GM18907 (cell line): ENCODE data around the gene TUBAL3.
"Not testable (repeated sequence)": the region's sequence is repeated elsewhere in the genome, so short reads cannot be mapped to it uniquely, and the experiment has no call there.

ENCODE experiments used
- ATAC-seq: cut with Tn5 transposase; IDR thresholded peaks from one replicate; pipeline ENCODE4 v1.9.1; 2021; ENCODE audit warnings: mild to moderate bottlenecking, moderate library complexity; ENCODE audit not compliant: unreplicated experiment

Gene TUBAL3

DNA sequence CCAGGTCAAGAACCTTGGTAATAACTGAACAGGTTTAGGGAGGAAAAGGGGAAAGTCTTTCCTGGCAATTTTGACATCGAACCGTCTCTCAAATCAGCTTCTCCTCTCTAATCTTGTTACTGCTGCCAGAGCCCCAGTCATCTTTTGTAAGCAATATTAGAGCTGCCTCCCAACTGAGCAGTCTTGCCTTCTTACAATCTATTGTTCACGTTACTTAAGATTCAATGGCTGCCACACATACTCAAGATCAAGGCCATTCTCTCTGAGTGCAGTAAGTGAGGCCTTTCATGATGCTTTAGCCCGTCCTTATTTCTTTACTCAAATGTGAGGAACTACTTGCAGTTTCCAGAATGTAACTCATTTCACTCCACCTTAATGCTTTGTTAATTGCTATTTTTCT lies 20.1 kb upstream of the TUBAL3 start:
- ATAC-seq = no peak

DNA sequence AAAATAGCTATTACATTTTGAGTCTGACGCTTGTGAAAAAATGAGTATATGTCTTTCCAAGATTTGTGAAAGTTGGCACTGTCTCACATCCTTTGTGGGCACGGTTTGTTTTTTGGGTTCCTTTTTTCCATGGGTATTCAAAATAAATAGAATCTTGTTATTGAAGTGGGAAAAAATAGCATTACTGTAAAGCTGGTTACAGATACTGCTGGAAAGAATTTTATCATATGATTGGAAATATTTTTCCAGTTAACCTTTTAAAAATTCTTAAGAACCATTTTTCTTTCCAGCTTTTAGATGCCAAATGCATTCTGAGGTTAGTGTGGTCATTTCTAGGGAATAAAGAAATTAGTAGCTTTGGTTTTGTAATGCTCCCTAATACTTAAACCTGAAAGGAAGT lies 19.1 kb upstream of the TUBAL3 start:
- no peak for ATAC-seq

DNA sequence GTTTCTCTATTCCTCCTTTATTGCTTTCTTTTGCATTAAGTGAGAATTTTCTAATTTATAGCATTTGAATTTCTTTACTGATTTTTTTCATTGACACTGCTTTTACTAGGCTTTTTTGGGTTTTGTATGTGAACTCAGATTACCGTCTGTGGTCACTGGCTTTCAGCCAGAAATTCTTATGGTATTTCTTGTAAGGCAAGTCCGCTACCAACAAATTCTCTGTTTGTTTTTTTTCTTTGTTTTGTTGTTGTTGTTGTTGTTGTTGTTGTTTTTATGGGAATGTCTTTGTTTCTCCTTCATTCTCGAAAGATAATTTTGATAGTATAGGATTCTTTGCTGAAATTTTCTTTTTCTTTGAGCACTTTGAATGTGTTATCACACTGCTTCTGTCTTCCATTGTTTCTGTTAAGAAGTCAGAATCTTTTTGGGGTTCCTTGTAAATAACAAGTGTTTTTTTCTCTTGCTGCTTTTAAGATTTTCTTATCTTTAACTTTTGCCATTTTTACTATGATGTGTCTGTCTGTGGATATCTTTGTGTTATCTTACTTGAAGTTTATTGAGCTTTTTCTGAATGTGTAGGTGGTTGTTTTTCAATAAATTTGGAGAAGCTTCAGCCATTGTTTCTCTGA lies 15.0 kb upstream of the TUBAL3 start:
- ATAC-seq = no peak

DNA sequence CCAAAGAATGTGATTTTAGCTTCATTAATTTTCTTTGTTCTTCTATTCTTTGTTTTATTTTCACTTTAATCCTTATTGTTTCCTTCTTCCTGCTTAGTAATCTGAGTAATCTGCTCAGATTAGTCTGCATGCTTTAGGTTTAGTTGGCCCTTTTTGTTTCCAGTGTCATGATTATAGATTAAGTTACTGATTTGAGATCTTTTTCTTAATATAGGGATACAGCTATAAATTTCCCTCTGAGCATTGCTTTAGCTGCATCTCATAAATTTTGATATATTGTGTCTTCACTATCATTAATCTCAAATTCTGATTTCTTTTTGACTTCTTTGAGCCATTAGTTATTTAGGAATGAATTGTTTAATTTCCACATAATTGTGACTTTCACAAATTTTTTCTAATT lies 14.0 kb upstream of the TUBAL3 start:
- ATAC-seq = no peak

DNA sequence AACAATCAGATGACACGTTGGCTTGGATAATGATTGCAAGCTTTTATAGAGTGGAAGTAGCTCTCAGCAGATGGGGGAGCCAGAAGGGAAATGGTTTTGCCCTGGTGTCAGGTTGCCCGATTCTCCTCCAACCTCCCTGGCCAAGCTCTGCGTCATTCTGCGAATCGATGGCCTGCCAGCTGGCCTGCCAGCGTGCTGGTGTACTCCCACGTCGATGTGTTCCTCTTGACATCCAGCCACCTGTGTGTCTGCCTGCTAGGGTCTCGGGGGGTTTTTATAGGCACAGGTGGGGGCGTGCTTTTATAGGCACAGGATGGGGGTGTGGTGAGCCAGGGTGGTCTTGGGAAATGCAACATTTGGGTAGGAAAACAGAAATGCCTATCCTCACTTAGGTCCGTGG lies 12.4 kb upstream of the TUBAL3 start:
- ATAC-seq = no peak

DNA sequence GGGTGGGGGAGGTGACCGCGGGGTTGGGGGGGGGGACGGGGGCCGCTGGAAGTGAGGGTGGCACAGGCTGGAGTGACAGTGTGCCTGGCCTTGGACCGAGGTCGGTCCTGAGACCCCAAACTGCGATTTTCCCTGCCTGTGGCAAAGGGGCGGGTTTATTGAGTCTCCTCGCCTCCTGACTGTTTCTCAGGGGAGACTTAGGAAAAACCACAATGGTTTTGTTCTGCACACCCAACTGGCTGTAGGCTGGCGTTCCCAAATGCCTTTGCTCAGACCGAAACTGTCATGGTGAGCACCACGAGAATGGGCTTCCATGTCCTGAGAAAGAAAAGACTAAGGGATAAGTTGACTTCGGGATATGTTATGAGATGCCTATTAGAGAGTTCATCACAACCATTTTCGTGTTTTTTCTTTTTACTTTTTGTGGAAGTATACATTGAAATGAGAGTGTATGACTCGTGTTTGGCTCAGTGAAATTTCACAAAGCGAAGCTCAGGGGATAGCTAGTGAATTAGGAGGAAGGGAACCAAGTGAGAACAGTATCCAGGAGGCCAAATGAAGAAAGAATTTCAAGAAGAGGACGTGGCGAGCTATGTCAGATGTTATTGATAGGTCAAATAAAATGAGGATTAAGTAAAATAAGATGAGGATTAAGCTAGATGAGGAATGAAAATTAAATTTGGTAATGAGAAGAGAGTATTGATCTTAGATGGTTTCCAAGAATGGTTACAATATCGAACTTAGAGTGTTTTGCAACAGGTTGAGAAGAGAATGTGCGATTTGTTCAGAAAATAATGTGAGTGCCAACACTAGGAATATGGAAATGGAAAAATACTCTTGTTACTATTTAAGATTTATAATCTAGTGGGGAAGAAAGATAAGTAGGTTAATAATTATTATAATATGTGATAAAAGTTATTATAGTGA lies 8.6 kb upstream of the TUBAL3 start:
- ATAC-seq = no peak

DNA sequence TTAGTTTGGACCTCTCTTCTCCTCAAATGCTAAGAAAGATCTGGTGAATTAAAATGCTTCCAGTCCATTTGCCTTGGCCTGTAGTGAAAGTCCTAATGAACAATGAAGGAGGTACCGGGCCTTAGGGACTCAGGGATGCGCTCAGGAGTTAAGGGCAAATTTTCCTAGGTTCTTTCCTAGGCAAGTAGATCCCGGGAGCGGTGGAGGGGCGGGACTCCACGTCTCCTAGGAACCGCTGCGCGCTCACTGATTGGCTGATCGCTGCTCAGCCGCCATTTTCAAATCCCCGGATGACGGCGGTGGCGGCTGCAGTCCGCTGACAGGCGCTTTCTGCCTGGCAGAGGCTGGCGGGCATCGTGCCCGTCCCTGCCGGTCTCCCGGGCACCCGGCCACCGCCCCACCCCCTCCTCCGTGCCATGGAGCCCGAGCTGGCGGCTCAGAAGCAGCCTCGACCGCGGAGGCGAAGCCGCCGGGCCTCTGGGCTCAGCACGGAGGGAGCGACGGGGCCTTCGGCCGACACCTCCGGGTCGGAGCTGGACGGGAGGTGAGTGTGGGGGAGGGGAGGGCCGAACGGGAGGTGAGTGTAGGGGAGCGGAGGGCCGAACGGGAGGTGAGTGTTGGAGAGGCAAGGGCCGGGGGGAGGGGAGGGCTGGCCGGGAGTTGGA lies 7.8 kb upstream of the TUBAL3 start, which contains the start of gene NET1:
TSS of gene NET1 (plus strand) at position 281 of the 665 bp plus-strand sequence. CDS start at position 417, 136 bp downstream.
- peak; percentile 97 for ATAC-seq

DNA sequence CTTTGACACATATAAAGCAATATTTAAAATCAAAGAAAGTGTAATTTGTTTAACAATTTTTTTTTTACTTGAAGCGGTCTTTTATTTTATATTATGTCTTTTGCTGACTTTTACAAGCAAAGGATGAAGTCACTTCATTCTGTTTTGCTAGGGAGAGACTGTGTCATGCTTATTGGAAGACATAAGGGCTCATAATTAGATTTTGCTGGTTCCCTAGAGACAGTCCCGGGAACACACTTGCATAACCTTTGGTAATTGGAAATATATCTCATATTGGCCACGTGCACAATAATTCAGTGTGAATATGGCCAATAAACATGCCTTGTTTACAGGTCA lies 7.3 kb upstream of the TUBAL3 start:
- ATAC-seq = no peak

DNA sequence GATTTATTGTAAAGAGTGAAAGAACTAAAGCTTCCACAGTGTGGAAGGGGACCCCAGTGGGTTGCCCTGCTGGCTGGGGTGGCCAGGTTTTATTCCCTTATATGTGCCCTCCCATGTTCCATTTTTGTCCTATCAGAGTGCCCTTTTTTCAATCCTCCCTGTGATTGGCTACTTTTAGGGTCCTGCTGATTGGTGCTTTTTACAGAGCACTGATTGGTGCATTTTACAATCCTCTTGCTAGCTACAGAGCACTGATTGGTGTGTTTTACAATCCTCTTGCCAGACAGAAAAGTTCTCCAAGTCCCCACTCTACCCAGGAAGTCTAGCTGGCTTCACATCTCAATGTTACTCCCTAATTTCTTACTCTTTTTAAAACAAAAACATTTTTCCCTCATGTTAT lies 6.2 kb upstream of the TUBAL3 start:
- ATAC-seq = not testable (repeated sequence)

DNA sequence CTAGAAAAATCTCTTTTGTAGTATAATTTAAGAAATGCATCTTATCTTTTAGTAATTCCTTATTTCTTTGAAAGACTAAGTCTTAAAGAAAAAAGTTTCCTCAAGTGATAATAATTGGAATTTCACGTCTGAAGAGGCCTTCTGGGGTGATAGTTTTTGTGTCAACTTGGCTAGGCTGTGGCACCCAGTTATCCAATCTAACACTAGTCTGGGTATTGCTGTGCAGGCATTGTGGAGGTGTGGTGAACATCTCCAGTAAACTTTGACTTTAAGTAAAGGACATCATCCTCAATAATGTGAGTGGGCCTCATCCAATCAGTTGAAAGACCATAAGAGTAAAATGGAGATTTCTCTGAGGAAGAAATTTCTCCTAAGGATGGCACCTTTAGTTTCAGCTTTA lies 2.3 kb upstream of the TUBAL3 start:
- ATAC-seq = no peak

DNA sequence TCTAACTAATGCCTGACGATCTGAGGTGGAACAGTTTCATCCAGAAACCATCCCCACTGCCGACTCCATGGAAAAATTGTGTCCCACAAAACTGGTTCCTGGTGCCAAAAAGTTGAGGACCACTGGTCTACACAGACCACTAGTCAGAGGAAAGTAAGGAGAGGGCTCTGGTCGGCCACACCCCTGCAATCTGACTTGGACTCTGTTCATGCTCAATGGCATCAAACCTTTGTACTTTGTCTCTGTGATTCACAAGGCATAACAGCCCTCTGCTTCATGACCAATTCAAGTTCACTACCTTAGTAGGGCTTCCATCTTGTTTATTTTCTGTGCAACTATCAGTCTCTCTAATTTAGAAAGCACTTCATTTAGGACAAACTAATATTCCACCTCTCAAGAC lies 1.8 kb downstream of the TUBAL3 start:
- ATAC-seq = no peak

DNA sequence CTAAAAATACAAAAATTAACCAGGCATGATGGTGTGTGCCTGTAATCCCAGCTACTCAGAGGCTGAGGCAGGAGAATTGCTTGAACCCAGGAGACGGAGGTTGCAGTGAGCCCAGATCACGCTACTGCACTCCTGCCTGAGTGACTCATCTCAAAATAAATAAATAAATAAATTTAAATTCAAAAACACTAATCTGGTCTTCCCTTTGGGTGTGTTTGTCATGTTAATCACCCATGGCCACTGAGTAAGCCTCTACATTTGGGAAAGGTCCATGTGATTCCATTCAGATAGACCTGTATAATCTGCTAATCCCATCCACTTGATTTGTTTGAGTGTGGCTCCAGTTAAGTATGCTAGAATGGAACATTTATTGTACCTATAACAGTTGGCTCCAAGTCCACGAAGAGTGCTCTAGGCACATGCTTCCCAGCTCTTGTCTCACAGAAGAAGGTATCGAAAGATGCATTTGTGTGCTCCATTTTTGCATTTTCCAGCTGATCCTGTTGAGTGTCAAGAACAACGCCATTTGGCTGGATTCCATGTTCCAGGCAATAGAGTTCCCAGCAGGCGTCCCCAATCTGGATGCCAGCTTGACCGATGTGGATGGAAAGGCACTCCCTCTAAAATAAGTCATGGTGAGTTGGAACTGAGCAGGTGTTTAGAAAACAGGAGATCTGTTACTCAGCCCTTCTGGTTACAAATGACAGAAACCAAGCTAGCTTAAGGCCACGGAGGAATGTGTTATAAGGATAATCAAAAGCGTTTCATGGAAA lies 4.0 kb downstream of the TUBAL3 start:
- no peak for ATAC-seq

DNA sequence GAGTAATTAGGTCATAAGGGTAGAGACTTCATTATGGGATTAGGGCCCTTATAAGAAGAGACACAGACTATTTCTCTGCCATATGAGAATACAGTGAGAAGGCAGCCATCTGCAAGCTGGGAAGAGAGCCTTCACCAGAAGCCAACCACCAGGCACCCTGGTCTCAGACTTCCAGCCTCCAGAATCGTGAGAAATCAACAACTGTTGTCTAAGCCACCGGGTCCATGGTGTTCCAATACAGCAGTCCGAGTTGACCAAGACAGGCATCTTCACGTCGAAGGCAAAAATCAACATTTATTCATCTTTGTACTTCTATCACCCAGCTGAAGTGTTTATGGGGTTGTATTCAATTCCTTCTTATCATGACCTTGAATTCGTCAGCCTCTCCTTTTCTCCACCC lies 5.3 kb downstream of the TUBAL3 start:
- no peak for ATAC-seq

DNA sequence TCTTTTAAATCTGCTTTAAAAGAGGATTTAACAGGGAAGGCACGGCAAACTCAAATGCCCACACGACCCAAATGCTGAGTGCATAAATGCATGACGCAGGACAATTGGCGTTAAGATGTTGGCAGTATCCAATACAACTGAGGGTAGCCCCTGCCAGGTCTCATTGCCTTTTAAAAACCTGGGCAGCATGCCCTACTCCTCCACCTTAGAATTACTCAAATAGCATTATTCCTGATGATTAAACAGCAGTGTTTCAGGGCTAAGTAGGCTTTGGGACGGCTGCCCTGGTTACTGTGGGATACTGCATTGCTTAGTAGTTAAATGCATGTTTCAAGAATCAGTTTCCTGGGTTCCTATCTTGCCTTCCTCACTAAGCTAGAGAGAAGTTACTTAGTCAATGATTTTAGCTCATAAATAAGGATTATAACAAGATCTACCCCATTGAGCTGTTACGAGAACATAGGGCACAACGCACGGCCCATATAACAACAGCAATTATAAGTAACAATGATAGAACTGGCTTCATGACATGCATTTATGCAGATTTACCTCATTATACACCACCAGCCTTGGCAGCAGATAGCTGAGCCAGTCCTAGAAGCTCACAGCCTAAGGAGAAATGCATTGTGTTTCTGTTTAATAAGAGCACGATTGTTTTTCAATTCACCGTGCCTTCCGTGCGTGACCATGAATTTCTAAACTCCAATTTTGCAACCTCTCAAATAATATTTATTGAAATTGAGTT lies 7.9 kb downstream of the TUBAL3 start:
- no peak for ATAC-seq

DNA sequence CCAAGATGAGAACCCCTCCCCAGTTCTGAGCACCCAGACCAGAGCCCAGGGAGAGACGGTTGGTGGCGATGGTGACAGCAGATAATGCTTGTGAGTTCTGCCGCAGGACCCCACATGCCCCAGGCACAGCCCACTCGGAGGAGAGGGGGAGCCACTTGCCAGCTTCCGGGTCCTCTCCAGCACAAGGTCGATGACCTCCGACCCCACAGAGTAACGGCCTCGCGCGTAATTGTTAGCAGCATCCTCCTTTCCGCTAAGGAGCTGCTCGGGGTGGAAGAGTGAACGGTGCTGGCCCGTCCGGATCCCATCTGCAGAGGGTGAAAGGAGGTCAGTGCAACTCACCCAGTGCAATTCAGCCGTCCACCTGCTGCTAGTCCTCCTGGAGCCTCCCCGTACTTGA lies 9.5 kb downstream of the TUBAL3 start:
- no peak for ATAC-seq

DNA sequence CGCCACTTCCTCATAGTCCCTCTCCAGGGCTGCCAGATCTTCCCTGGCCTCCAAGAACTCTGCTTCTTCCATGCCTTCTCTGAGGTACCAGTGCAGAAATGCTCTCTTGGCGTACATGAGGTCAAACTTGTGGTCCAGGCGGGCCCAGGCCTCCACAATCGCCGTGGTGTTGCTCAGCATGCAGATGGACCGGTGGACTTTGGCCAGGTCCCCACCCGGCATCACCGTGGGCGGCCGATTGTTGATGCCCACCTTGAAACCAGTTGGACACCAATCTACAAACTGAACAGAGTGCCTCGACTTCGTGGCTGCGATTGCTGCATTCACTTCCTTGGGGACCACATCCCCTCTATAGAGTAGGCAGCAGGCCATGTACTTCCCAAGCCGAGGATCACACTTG lies 11.1 kb downstream of the TUBAL3 start:
- ATAC-seq = no peak

DNA sequence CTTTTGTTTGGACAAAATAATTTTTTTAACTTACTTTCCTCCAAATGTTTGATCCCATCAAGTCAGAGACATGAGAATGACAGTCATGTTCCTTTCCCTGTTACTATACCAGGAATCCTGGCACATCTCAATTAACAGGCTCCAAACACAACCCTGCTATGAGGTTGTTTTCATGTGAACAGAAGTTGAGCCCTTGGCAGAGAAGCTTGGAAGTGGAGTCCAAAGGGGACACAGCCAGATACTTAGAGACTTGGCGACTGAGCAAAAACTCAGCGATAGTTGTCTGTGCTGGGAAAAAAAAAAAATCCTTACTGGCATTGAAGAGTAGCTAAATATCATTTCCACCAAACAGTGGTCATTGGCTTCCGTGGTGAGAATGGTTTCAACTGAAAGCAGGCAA lies 12.8 kb downstream of the TUBAL3 start:
- ATAC-seq = no peak

DNA sequence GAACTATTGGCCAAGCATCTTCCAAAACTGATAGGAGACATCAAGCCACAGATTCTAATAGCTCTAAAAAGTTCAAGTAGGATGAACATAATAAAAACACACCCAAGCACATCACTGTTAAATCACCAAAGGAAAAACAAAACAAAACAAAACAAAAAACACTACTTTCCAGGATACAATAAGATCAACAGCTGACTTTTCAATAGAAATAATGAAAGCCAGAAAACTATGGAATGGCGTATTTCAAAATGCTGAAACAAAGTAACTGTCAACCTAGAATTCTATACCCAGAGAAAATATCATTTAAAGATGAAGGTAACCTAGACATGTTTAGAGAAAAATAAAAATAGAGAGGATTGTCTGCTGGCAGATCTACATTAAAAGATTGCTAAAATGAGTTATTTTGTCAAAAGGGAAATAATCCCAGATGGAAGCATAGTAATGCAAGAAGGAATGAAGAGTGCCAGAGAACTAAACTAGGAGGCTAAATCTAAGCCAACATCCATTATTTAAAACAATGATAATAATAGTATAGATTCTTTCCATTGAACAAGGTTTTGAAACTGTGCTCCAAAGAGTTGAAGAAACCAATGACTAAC lies 13.9 kb downstream of the TUBAL3 start:
- ATAC-seq = no peak

DNA sequence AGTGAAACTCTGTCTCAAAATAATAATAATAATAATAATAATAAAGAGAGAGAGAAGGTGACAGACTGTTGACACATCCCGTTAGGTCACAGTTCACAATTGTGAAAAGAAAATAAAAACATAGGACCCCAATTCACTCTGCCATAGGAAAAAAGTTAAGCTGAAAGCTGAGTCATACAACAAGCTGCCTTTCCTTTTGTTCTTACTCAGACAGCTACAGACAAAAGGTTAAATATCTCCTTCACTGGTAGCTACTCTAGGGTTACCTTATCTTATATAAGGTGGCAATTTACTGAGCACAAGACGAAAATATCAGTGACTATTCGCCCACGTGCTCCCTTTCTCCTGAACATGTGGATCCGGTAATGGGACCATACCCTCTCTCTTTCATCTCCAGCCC lies 17.5 kb downstream of the TUBAL3 start:
- ATAC-seq = no peak

DNA sequence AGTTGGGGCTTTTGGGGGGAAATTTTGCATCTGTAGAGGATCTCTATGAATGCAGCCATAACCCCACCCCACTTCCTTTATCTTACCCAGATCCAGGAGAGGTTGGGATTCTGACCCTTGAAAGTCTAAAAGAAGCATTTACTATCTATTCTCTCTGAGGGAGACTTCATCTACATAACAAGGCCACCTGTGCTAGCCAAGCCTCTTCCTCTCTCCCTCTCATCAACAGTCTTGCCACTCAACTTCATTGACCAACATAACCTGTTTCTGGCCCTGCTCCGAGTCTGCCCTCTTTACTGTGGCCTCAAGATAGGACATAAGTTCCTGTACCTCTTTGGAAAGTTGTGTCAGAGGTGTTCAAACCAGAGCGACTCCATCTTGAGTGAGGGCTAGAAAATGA lies 19.4 kb downstream of the TUBAL3 start:
- ATAC-seq = no peak
